ENCODE data around the gene SORCS2.

Gene SORCS2

DNA sequence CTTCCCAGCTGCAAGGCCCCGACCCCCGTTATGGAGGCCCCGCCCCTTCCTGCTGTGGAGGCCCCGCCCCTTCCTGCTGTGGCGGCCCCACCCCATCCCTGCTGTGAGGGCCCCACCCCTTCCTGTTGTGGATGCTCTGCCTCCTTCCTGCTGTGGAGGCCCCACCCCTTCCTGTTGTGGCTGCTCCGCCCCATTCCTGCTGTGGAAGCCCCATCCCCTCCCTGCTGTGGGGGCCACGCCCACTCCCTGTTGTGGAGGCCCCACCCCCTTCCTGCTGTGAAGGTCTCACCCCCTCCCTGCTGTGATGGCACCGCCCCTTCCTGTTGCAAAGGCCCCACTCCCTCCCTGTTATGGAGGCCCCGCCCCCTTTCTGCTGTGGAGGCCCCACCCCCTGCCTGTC is 347.3 kb downstream of the SORCS2 start:
- no peak for TF ChIP-seq CTCF (IDR thresholded peaks at IDR 0.05; ENCODE audit: insufficient read depth, low read length, missing control alignments)
- H3K4me3 ChIP-seq (ENCODE audit: low read depth, low read length), result no peak overlapping the region
- ChIA-PET CTCF (no interaction called here), POLR2A (no interaction called here)
- no peak for DNase-seq (ENCODE audit: low read depth, low spot score)

GRCh38 chr4:7540206-7540605 is 347.9 kb downstream of the SORCS2 start:
- no peak overlapping the region for H3K4me3 ChIP-seq (ENCODE audit: low read depth, low read length)
- no peak for DNase-seq (ENCODE audit: low read depth, low spot score)
- ChIA-PET POLR2A (no interaction called here), CTCF (no interaction called here)
- TF ChIP-seq CTCF (IDR thresholded peaks at IDR 0.05; ENCODE audit: insufficient read depth, low read length, missing control alignments), result no peak

- CTCF ChIA-PET, result no interaction called here
- H3K4me3 ChIP-seq (ENCODE audit: low read depth, low read length), result no peak overlapping the region
- no peak for TF ChIP-seq CTCF (IDR thresholded peaks at IDR 0.05; ENCODE audit: insufficient read depth, low read length, missing control alignments)
- POLR2A ChIA-PET, result no interaction called here
- no peak for DNase-seq (ENCODE audit: low read depth, low spot score)
These were observed 348.5 kb downstream of the SORCS2 start for GRCh38 chr4:7540654-7541413.

GRCh38 chr4:7541414-7541810 is 349.1 kb downstream of the SORCS2 start:
- TF ChIP-seq CTCF (IDR thresholded peaks at IDR 0.05; ENCODE audit: insufficient read depth, low read length, missing control alignments), result no peak
- POLR2A ChIA-PET, result no interaction called here
- no peak for DNase-seq (ENCODE audit: low read depth, low spot score)
- H3K4me3 ChIP-seq (ENCODE audit: low read depth, low read length), result no peak overlapping the region
- CTCF ChIA-PET, result interaction anchor here (1.1 kb wide), 1 partner anchor 10 kb away, joined by 4 read pairs; no protein-coding TSS in a partner anchor

- DNase-seq (ENCODE audit: low read depth, low spot score), result no peak
- TF ChIP-seq CTCF (IDR thresholded peaks at IDR 0.05; ENCODE audit: insufficient read depth, low read length, missing control alignments), result no peak
- no peak overlapping the region for H3K4me3 ChIP-seq (ENCODE audit: low read depth, low read length)
- POLR2A ChIA-PET, result no interaction called here
- CTCF ChIA-PET, result no interaction called here
These were observed 350.4 kb downstream of the SORCS2 start for GRCh38 chr4:7542781-7543180.

- no peak overlapping the region for H3K4me3 ChIP-seq (ENCODE audit: low read depth, low read length)
- TF ChIP-seq CTCF (IDR thresholded peaks at IDR 0.05; ENCODE audit: insufficient read depth, low read length, missing control alignments), result no peak
- DNase-seq (ENCODE audit: low read depth, low spot score), result no peak
- CTCF ChIA-PET, result no interaction called here
- POLR2A ChIA-PET, result no interaction called here
These were observed 353.9 kb downstream of the SORCS2 start for GRCh38 chr4:7546152-7546808.
